IMR-90 (cell line): ENCODE measurements around the gene HDAC5. TPM values are rescaled to one million over a fixed set of nuclear protein-coding genes. Genes with fewer than 3 reads are reported as not detected.

Experiments used
- ATAC-seq: fragments of 200-7000 bp; cut with Tn5 transposase; 2 replicates; pipeline ENCODE4 v1.9.1; 2020; ENCODE audit warnings: low read depth, mild to moderate bottlenecking, moderate library complexity
- BruUV-seq: library from RNA; stranded (reverse); fragments of 400-500 nt; replicated peaks from 2 replicates; lab custom pipeline; 2021; lab: Mats Ljungman, UMichigan
- CTCF ChIA-PET: fragments of 300-600 bp; formaldehyde crosslinking; extraction: SDS; loops from one replicate; lab custom pipeline; 2021; ENCODE audit warnings: antibody characterized with exemption; lab: Yijun Ruan, JAX
- POLR2A ChIA-PET: fragments of 300-600 bp; sonication (Branson Sonifier 250); formaldehyde crosslinking; loops from one replicate; lab custom pipeline; 2022; ENCODE audit warnings: antibody characterized with exemption; ENCODE audit not compliant: unreplicated experiment; lab: Charles Lee
- DNase-seq: peaks from one replicate; pipeline ENCODE4 v3.0.0; 2013
- H2AFZ ChIP-seq: replicated peaks from 2 replicates; pipeline ENCODE3; 2013; ENCODE audit warnings: low read length, mild to moderate bottlenecking; ENCODE audit not compliant: poor library complexity
- H2AK5ac ChIP-seq: 2 replicates; pipeline ENCODE4 v1.6.1; 2013; ENCODE audit warnings: low read depth, low read length, inconsistent platforms
- H2AK9ac ChIP-seq: replicated peaks from 2 replicates; pipeline ENCODE3; 2013; ENCODE audit warnings: mild to moderate bottlenecking, low read depth, low read length, moderate library complexity; ENCODE audit not compliant: poor library complexity
- H2BK120ac ChIP-seq: 2 replicates; pipeline ENCODE4 v1.6.1; 2013; ENCODE audit warnings: low read depth, low read length, inconsistent platforms
- H2BK15ac ChIP-seq: 3 replicates; pipeline ENCODE4 v1.6.1; 2013; ENCODE audit warnings: low read depth, low read length, inconsistent platforms
- H2BK20ac ChIP-seq: 2 replicates; pipeline ENCODE4 v1.6.1; 2013; ENCODE audit warnings: low read depth, mild to moderate bottlenecking, inconsistent platforms, low read length, moderate library complexity
- H2BK5ac ChIP-seq: 2 replicates; pipeline ENCODE4 v1.6.1; 2013; ENCODE audit warnings: mild to moderate bottlenecking, low read depth, low read length, inconsistent platforms; ENCODE audit not compliant: poor library complexity, severe bottlenecking
- H3K14ac ChIP-seq: replicated peaks from 2 replicates; pipeline ENCODE4 v1.6.1; 2013; ENCODE audit warnings: low read depth, low read length, inconsistent platforms
- H3K18ac ChIP-seq: 2 replicates; pipeline ENCODE4 v1.6.1; 2013; ENCODE audit warnings: low read depth, low read length, control low read depth
- H3K23ac ChIP-seq: 2 replicates; pipeline ENCODE4 v1.6.1; 2013; ENCODE audit warnings: low read depth, low read length, inconsistent platforms
- H3K27ac ChIP-seq: 2 replicates; pipeline ENCODE4 v1.5.1; 2013; ENCODE audit warnings: mild to moderate bottlenecking, control low read depth, low read length; ENCODE audit not compliant: insufficient read depth
- H3K27me3 ChIP-seq: 2 replicates; pipeline ENCODE4 v1.6.1; 2013; ENCODE audit warnings: low read length; ENCODE audit not compliant: control insufficient read depth, insufficient read depth
- H3K36me3 ChIP-seq: 2 replicates; pipeline ENCODE4 v1.6.1; 2013; ENCODE audit warnings: low read length, mixed read lengths; ENCODE audit not compliant: control insufficient read depth, insufficient read depth
- H3K4ac ChIP-seq: 2 replicates; pipeline ENCODE4 v1.6.1; 2013; ENCODE audit warnings: low read depth, low read length, inconsistent platforms
- H3K4me1 ChIP-seq: 2 replicates; pipeline ENCODE4 v1.6.1; 2013; ENCODE audit warnings: low read length, mixed read lengths; ENCODE audit not compliant: control insufficient read depth, insufficient read depth
- H3K4me2 ChIP-seq: 2 replicates; pipeline ENCODE4 v1.6.1; 2013; ENCODE audit warnings: low read depth, mild to moderate bottlenecking, control low read depth, low read length, moderate library complexity
- H3K4me3 ChIP-seq: 2 replicates; pipeline ENCODE4 v1.5.1; 2013; ENCODE audit warnings: low read depth, mild to moderate bottlenecking, control low read depth, low read length, moderate library complexity; ENCODE audit not compliant: insufficient read depth
- H3K56ac ChIP-seq: 2 replicates; pipeline ENCODE4 v1.6.1; 2013; ENCODE audit warnings: low read length, inconsistent platforms; ENCODE audit not compliant: insufficient read depth; ENCODE audit errors: extremely low read depth
- H3K79me1 ChIP-seq, 2 experiments: 2 replicates each; pipeline ENCODE4 v1.6.1; 2013; ENCODE audit warnings: low read length in 2 of 2, inconsistent platforms in 1 of 2, low read depth in 1 of 2
- H3K9ac ChIP-seq: 2 replicates; pipeline ENCODE4 v1.6.1; 2013; ENCODE audit warnings: low read depth, low read length, control low read depth
- H3K9me1 ChIP-seq: 2 replicates; pipeline ENCODE4 v1.6.1; 2013; ENCODE audit warnings: low read length, inconsistent platforms; ENCODE audit not compliant: insufficient read depth
- H3K9me3 ChIP-seq: 2 replicates; pipeline ENCODE4 v1.6.1; 2013; ENCODE audit warnings: low read length; ENCODE audit not compliant: control insufficient read depth, insufficient read depth
- H4K20me1 ChIP-seq: 2 replicates; pipeline ENCODE4 v1.6.1; 2013; ENCODE audit warnings: low read length, inconsistent platforms; ENCODE audit not compliant: insufficient read depth
- H4K5ac ChIP-seq: 2 replicates; pipeline ENCODE4 v1.6.1; 2013; ENCODE audit warnings: mild to moderate bottlenecking, low read depth, low read length, control low read depth
- H4K8ac ChIP-seq, 2 experiments: 2 replicates each; pipeline ENCODE4 v1.6.1; 2013; ENCODE audit warnings: low read depth in 2 of 2, low read length in 2 of 2, control low read depth in 1 of 2, inconsistent platforms in 1 of 2
- H4K91ac ChIP-seq: 2 replicates; pipeline ENCODE4 v1.6.1; 2013; ENCODE audit warnings: low read depth, low read length, inconsistent platforms; ENCODE audit not compliant: insufficient read depth
- BHLHE40 ChIP-seq: fragments of 150-350 bp; IDR thresholded peaks from 2 replicates; pipeline ENCODE4 v1.6.1; 2016; ENCODE audit warnings: mild to moderate bottlenecking, low read depth, low read length
- CEBPB ChIP-seq: IDR thresholded peaks from 2 replicates; pipeline ENCODE4 v1.6.1; 2012; ENCODE audit warnings: low read depth, low read length, improper control_type of control experiment
- CHD1 ChIP-seq: IDR thresholded peaks from 2 replicates; pipeline ENCODE4 v1.6.1; 2012; ENCODE audit warnings: low read depth, low read length, improper control_type of control experiment
- FOS ChIP-seq: fragments of 150-350 bp; IDR thresholded peaks from 2 replicates; pipeline ENCODE4 v1.6.1; 2016; ENCODE audit warnings: low read depth, low read length
- MAFK ChIP-seq: IDR thresholded peaks from 2 replicates; pipeline ENCODE4 v1.6.1; 2012; ENCODE audit warnings: low read depth, low read length, improper control_type of control experiment
- MAZ ChIP-seq: IDR thresholded peaks from 2 replicates; pipeline ENCODE4 v1.6.1; 2012; ENCODE audit warnings: low read depth, mild to moderate bottlenecking, low read length, improper control_type of control experiment, moderate library complexity, borderline replicate concordance
- MXI1 ChIP-seq: IDR thresholded peaks from 2 replicates; pipeline ENCODE4 v1.6.1; 2012; ENCODE audit warnings: low read depth, mild to moderate bottlenecking, low read length, moderate library complexity, borderline replicate concordance
- NFE2L2 ChIP-seq: fragments of 150-350 bp; IDR thresholded peaks from 2 replicates; pipeline ENCODE4 v1.6.1; 2016; ENCODE audit warnings: low read depth, mild to moderate bottlenecking, low read length
- POLR2A ChIP-seq: IDR thresholded peaks from 2 replicates; pipeline ENCODE4 v1.6.1; 2012; ENCODE audit warnings: mild to moderate bottlenecking, low read depth, low read length
- RAD21 ChIP-seq: IDR thresholded peaks from 2 replicates; pipeline ENCODE4 v1.6.1; 2012; ENCODE audit warnings: low read length, improper control_type of control experiment
- RCOR1 ChIP-seq: IDR thresholded peaks from 2 replicates; pipeline ENCODE4 v1.6.1; 2012; ENCODE audit warnings: mild to moderate bottlenecking, low read length, improper control_type of control experiment; ENCODE audit not compliant: insufficient replicate concordance
- RFX5 ChIP-seq: IDR thresholded peaks from 2 replicates; pipeline ENCODE4 v1.8.0; 2012; ENCODE audit warnings: low read depth, mild to moderate bottlenecking, low read length, moderate library complexity
- SMC3 ChIP-seq: fragments of 150-350 bp; IDR thresholded peaks from 2 replicates; pipeline ENCODE4 v1.6.1; 2016; ENCODE audit warnings: low read depth, mild to moderate bottlenecking, antibody characterized with exemption, low read length, moderate library complexity
- WGBS, 2 experiments: methylation state at CpG; one replicate each; pipeline versions ENCODE4 v1.1.5 to v1.1.7; 2013; ENCODE audit warnings: missing lambda C conversion rate in 2 of 2; ENCODE audit not compliant: insufficient read length in 1 of 2; ENCODE audit errors: extremely low coverage in 2 of 2; 5-methylcytosine and 5-hydroxymethylcytosine counted together
- dilution Hi-C: fragments of 300-500 bp; cut with HindIII; formaldehyde crosslinking; loops from one replicate; pipeline ENCODE4 v1.14.3; 2018; ENCODE audit warnings: low sequenced_read_pairs; ENCODE audit not compliant: unreplicated experiment
- in situ Hi-C: fragments of 300-500 bp; cut with MboI; formaldehyde crosslinking; loops from 3 replicates; pipeline ENCODE4 v1.14.3; 2019; ENCODE audit warnings: low sequenced_read_pairs, inconsistent platforms, mixed read lengths
- intact Hi-C: fragments of 100-400 bp; cut with micrococcal nuclease; formaldehyde crosslinking; loops from 2 replicates; pipeline ENCODE4 v1.10.0; 2022
- polyA plus RNA-seq, 3 experiments: library from polyadenylated mRNA; depleted of rRNA; stranded (reverse); fragments of >200 nt; gene quantifications; 2 replicates each; pipeline ENCODE4 v1.2.3, GENCODE V29; 2012; ENCODE audit warnings: low replicate concordance in 1 of 3
- total RNA-seq: library from RNA; depleted of rRNA; stranded (reverse); fragments of >200 nt; gene quantifications from 2 replicates; pipeline ENCODE4 v1.2.3, GENCODE V29; 2012
- TF ChIP-seq, protein P1 (sequence below): fragments of 150-350 bp; IDR thresholded peaks from 2 replicates; pipeline ENCODE4 v1.6.1; 2016; ENCODE audit warnings: low read depth, mild to moderate bottlenecking, low read length, moderate library complexity, borderline replicate concordance
- TF ChIP-seq, protein P2 (sequence below): conservative IDR thresholded peaks from 2 replicates; pipeline ENCODE4 v1.5.1; 2012; ENCODE audit warnings: mild to moderate bottlenecking, low read depth, low read length, improper control_type of control experiment
- TF ChIP-seq, protein P3 (sequence below): fragments of 150-350 bp; IDR thresholded peaks from 2 replicates; pipeline ENCODE4 v1.6.1; 2017; ENCODE audit warnings: mild to moderate bottlenecking, antibody characterized with exemption, low read length, low read depth

Gene HDAC5
- total and polyA plus RNA-seq, 2 of the 4 experiments (the other 2 are of a cell fraction) = 47.0 to 61.3 TPM

DNA sequence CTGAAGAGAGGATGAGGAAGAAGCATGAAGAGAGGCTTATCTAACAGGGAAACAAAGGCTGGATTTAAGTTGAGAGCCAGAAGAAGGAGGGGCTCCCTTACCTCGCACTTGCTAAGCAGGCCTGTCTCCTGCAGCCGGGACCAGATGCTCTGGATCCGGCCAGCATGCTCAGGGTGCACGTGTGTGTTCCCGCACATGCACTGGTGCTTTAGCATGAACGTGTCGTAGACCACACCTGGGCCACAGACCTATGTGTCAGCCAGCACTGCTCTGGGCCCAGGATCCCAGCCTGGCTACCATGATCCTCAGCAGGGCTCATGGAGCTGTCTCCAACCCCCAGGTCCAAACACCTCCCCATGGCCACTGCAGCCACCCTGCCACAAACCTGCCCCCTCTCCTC lies 38.5 kb downstream of the HDAC5 start:
- dilution Hi-C loops (no loop called here), in situ Hi-C loops (no loop called here), intact Hi-C loops (no loop called here)
- no peak for TF ChIP-seq NFE2L2
- no peak for TF ChIP-seq POLR2A
- TF ChIP-seq, protein P1, sequence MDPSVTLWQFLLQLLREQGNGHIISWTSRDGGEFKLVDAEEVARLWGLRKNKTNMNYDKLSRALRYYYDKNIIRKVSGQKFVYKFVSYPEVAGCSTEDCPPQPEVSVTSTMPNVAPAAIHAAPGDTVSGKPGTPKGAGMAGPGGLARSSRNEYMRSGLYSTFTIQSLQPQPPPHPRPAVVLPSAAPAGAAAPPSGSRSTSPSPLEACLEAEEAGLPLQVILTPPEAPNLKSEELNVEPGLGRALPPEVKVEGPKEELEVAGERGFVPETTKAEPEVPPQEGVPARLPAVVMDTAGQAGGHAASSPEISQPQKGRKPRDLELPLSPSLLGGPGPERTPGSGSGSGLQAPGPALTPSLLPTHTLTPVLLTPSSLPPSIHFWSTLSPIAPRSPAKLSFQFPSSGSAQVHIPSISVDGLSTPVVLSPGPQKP = no peak
- TF ChIP-seq BHLHE40 = no peak
- no peak for TF ChIP-seq MXI1
- no peak for TF ChIP-seq FOS
- no peak for TF ChIP-seq MAFK
- TF ChIP-seq CEBPB = no peak
- TF ChIP-seq MAZ = no peak
- TF ChIP-seq, protein P2, sequence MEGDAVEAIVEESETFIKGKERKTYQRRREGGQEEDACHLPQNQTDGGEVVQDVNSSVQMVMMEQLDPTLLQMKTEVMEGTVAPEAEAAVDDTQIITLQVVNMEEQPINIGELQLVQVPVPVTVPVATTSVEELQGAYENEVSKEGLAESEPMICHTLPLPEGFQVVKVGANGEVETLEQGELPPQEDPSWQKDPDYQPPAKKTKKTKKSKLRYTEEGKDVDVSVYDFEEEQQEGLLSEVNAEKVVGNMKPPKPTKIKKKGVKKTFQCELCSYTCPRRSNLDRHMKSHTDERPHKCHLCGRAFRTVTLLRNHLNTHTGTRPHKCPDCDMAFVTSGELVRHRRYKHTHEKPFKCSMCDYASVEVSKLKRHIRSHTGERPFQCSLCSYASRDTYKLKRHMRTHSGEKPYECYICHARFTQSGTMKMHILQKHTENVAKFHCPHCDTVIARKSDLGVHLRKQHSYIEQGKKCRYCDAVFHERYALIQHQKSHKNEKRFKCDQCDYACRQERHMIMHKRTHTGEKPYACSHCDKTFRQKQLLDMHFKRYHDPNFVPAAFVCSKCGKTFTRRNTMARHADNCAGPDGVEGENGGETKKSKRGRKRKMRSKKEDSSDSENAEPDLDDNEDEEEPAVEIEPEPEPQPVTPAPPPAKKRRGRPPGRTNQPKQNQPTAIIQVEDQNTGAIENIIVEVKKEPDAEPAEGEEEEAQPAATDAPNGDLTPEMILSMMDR = no peak
- TF ChIP-seq RFX5 = no peak
- no peak for TF ChIP-seq RCOR1
- TF ChIP-seq CHD1 = no peak
- TF ChIP-seq SMC3 = no peak
- TF ChIP-seq RAD21 = no peak
- TF ChIP-seq, protein P3, sequence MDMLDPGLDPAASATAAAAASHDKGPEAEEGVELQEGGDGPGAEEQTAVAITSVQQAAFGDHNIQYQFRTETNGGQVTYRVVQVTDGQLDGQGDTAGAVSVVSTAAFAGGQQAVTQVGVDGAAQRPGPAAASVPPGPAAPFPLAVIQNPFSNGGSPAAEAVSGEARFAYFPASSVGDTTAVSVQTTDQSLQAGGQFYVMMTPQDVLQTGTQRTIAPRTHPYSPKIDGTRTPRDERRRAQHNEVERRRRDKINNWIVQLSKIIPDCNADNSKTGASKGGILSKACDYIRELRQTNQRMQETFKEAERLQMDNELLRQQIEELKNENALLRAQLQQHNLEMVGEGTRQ = no peak
- Histone ChIP-seq H4K5ac (0 out of 2 replicates have a peak overlapping the region, but pooled peaks have one; percentile 5), H3K36me3 (peaks cover 41% of the 10 kb centered on the region), H3K4ac (no peak overlapping the region), H3K4me2 (no peak overlapping the region), H2AK9ac (no peak overlapping the region), H3K9ac (no peak overlapping the region), H3K27ac (no peak overlapping the region; the same call in 1 of the 2 replicates), H3K9me3 (no peaks in the 10 kb centered on the region), H3K18ac (no peak overlapping the region), H2BK120ac (no peak overlapping the region), H3K27me3 (no peaks in the 10 kb centered on the region), H3K9me1 (peaks cover 17% of the 10 kb centered on the region), H3K56ac (no peak overlapping the region), H2BK5ac (peak overlapping the region; percentile 3), H2BK20ac (no peak overlapping the region), H2AK5ac (peak overlapping the region; percentile 5; the same call in 1 of the 2 replicates), H4K91ac (peak overlapping the region; percentile 26; the same call in 1 of the 2 replicates), H4K20me1 (peaks cover 10% of the 10 kb centered on the region; the same call in 1 of the 2 replicates), H2AFZ (no peak overlapping the region), H2BK15ac (no peak overlapping the region), H4K8ac (0 out of 4 replicates have a peak overlapping the region, but pooled peaks of 1 of the 2 experiments have one; percentile 1), H3K14ac (no peak overlapping the region), H3K23ac (no peak overlapping the region), H3K4me1 (peaks cover 21% of the 10 kb centered on the region), H3K4me3 (no peak overlapping the region), H3K79me1 (peaks cover 19 to 81% of the 10 kb centered on the region in 2 experiments)
- ChIA-PET POLR2A (no interaction called here), CTCF (no interaction called here)
- WGBS, 2 experiments = 95% methylated on average over 7 of the region's 7 CpGs; no CpG with 5 or more reads in 1 of the 2 experiments
- DNase-seq = no peak
- no peak for ATAC-seq
- no TSS peak for BruUV-seq
